ENCODE measurements around the gene ARHGAP29. TPM values are rescaled to one million over a fixed set of nuclear protein-coding genes. Genes with fewer than 3 reads are reported as not detected.

Gene ARHGAP29, protein sequence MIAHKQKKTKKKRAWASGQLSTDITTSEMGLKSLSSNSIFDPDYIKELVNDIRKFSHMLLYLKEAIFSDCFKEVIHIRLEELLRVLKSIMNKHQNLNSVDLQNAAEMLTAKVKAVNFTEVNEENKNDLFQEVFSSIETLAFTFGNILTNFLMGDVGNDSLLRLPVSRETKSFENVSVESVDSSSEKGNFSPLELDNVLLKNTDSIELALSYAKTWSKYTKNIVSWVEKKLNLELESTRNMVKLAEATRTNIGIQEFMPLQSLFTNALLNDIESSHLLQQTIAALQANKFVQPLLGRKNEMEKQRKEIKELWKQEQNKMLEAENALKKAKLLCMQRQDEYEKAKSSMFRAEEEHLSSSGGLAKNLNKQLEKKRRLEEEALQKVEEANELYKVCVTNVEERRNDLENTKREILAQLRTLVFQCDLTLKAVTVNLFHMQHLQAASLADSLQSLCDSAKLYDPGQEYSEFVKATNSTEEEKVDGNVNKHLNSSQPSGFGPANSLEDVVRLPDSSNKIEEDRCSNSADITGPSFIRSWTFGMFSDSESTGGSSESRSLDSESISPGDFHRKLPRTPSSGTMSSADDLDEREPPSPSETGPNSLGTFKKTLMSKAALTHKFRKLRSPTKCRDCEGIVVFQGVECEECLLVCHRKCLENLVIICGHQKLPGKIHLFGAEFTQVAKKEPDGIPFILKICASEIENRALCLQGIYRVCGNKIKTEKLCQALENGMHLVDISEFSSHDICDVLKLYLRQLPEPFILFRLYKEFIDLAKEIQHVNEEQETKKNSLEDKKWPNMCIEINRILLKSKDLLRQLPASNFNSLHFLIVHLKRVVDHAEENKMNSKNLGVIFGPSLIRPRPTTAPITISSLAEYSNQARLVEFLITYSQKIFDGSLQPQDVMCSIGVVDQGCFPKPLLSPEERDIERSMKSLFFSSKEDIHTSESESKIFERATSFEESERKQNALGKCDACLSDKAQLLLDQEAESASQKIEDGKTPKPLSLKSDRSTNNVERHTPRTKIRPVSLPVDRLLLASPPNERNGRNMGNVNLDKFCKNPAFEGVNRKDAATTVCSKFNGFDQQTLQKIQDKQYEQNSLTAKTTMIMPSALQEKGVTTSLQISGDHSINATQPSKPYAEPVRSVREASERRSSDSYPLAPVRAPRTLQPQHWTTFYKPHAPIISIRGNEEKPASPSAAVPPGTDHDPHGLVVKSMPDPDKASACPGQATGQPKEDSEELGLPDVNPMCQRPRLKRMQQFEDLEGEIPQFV
- total RNA-seq, result 100 to 1,000 TPM in 1 of 4 donors, 10 to 100 TPM in 3; 56.2 to 115 (median 77.7) TPM

DNA sequence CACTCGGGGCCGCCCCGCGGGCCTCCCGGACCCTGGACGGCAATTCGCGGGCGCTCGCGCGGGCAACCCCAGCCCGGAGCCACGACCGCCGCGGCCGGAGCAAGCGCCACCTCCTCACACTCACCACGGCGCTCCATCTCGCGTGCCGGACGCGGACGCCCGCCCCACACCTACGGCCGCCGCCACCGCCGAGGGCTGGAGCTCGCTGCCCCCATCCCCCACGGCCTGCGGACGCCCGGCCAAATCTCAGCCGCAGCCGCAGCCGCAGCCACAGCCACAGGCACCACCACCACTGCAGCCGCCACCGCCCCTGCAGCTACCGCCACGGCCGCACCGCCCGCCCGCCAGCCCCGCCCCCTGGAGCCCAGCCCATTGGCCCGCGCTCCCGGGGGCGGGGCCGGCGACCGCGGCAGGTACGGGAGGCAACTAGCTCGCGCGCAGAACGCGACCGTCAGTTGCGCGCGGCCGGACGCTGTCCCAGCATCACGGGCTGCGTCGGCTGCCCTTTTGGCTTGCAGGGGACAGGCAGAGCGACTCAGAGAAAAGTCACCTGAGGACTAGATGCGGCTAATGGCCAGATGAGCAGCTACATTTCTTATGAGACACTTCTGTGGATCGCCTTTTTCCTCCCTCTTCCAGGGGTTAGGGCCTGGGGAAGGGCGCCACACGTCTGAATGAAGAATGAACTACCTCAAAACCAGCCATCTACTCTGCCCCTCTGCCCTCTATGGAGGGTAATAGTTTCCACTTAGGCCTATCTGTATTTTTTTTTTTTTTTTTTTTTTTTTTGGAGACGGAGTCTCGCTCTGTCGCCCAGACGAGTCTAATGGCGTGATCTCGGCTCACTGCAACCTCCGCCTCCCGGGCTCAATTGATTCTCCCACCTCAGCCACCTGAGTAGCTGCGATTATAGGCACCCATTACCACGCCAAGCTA, at the start of gene ARHGAP29:
Gene ARHGAP29, minus strand, starts transcription at position 294 of the 936 bp plus-strand sequence. CDS start 5,973 bp downstream, outside the sequence.
- no peaks in the 10 kb centered on the region for H3K27me3 ChIP-seq
- intact Hi-C loops (cut with DNase I), result loop anchor here (5.0 kb wide), 1 partner anchor 175 kb away; no protein-coding TSS in a partner anchor
- H3K9me3 ChIP-seq, result no peaks in the 10 kb centered on the region
- H3K4me3 ChIP-seq (replicated peaks in 1 of 3), result peak within 1 kb of the TSS; percentile 11 to 95 (median 85)
- peak; percentile 96 to 100 for TF ChIP-seq POLR2A (IDR thresholded peaks at IDR 0.05)
- peak in 4 of 6 experiments; percentile 17 to 32 (median 24) for TF ChIP-seq CTCF (IDR thresholded peaks at IDR 0.05)
- peak within 1 kb of the TSS; percentile 90 to 98 (median 98) for H3K27ac ChIP-seq
- no peaks in the 10 kb centered on the region for H3K36me3 ChIP-seq
- 10 to 22% methylated on average over 17 to 23 of the region's 88 CpGs for WGBS, 2 donors
- DNase-seq, result peak; percentile 90
- peaks cover 11 to 21% of the 10 kb centered on the region in 2 donors for H3K4me1 ChIP-seq

GRCh38 chr1:94286864-94287437, 49.6 kb upstream of the ARHGAP29 start:
- Histone ChIP-seq H3K27ac (no peak overlapping the region), H3K4me3 (replicated peaks in 1 of 3) (no peak overlapping the region), H3K36me3 (no peaks in the 10 kb centered on the region), H3K9me3 (no peaks in the 10 kb centered on the region), H3K4me1 (no peaks in the 10 kb centered on the region), H3K27me3 (no peaks in the 10 kb centered on the region)
- DNase-seq, result no peak
- no peak for TF ChIP-seq POLR2A (IDR thresholded peaks at IDR 0.05)
- TF ChIP-seq CTCF (IDR thresholded peaks at IDR 0.05), result no peak
- 86 to 87% methylated on average over 3 of the region's 3 CpGs for WGBS, 2 donors
- intact Hi-C loops (cut with DNase I), result no loop called here

- WGBS, 2 donors, result 84 to 91% methylated on average over 4 of the region's 4 CpGs
- H3K9me3 ChIP-seq, result no peaks in the 10 kb centered on the region
- H3K27me3 ChIP-seq, result no peaks in the 10 kb centered on the region
- H3K27ac ChIP-seq, result no peak overlapping the region
- intact Hi-C loops (cut with DNase I), result no loop called here
- TF ChIP-seq POLR2A (IDR thresholded peaks at IDR 0.05) (no peak), CTCF (IDR thresholded peaks at IDR 0.05) (no peak)
- no peak overlapping the region for H3K4me3 ChIP-seq (replicated peaks in 1 of 3)
- no peak for DNase-seq
- H3K4me1 ChIP-seq, result no peaks in the 10 kb centered on the region
- H3K36me3 ChIP-seq, result no peaks in the 10 kb centered on the region
These were observed 47.8 kb upstream of the ARHGAP29 start for GRCh38 chr1:94285031-94285654.

DNA sequence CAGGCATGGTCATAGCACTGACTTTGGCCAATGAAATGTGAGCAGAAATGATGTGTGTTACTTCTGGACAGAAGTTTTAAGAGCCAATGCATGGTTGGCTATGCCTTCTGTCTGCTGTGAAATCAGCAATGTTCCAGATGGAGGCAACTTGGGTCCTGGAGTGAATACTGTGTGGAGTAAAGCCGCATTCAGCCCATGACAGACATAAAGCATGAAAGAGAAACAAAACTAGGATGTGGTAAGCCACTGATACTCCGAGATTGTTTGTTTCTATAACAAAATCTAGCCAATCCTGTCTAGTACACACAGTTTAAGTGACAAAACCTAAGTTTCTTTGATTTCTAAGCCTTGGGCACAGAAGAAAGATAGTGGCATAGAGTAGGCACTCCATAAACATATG, 47.1 kb upstream of the ARHGAP29 start:
- Histone ChIP-seq H3K27me3 (no peaks in the 10 kb centered on the region), H3K4me3 (replicated peaks in 1 of 3) (no peak overlapping the region), H3K4me1 (no peaks in the 10 kb centered on the region), H3K27ac (no peak overlapping the region), H3K9me3 (no peaks in the 10 kb centered on the region), H3K36me3 (no peaks in the 10 kb centered on the region)
- intact Hi-C loops (cut with DNase I), result no loop called here
- 74 to 82% methylated on average over 2 of the region's 2 CpGs for WGBS, 2 donors
- DNase-seq, result no peak
- TF ChIP-seq CTCF (IDR thresholded peaks at IDR 0.05) (no peak), POLR2A (IDR thresholded peaks at IDR 0.05) (no peak)

Data from thyroid gland (tissue), 4 donors.